Heart left ventricle (tissue), 16 donors: ENCODE measurements around the gene PPP2R2D. TPM values are rescaled to one million over a fixed set of nuclear protein-coding genes. Genes with fewer than 3 reads are reported as not detected.

ENCODE experiments used
- ATAC-seq, 4 donors: fragments of 200-7000 bp; cut with Tn5 transposase; one replicate each; pipeline ENCODE4 v1.9.1; 2020 to 2022; ENCODE audit warnings: moderate library complexity in 4 of 4, mild to moderate bottlenecking in 3 of 4, moderate number of reproducible peaks in 1 of 4
- DNase-seq, 5 donors: peaks; one replicate each; pipeline ENCODE4 v3.0.0-alpha.2; 2020
- H3K27ac ChIP-seq, 12 donors: fragments of 200-600 bp; sonication (generic) in 4 of 12; one replicate each; pipeline versions ENCODE4 v1.5.0 to v1.8.0; 2016 to 2022; ENCODE audit warnings: mild to moderate bottlenecking in 2 of 12
- H3K27me3 ChIP-seq, 9 donors: fragments of 200-600 bp; sonication (generic) in 2 of 9; one replicate each; pipeline versions ENCODE4 v1.5.1 to v1.8.0; 2016 to 2022; ENCODE audit warnings: mild to moderate bottlenecking in 3 of 9
- H3K36me3 ChIP-seq, 9 donors: fragments of 200-600 bp; sonication (generic) in 2 of 9; one replicate each; pipeline versions ENCODE4 v1.5.0 to v1.8.0; 2018 to 2022; ENCODE audit warnings: mild to moderate bottlenecking in 2 of 9
- H3K4me1 ChIP-seq, 12 donors: fragments of 200-600 bp; sonication (generic) in 4 of 12; one replicate each; pipeline versions ENCODE4 v1.5.0 to v1.8.0; 2016 to 2022; ENCODE audit warnings: mild to moderate bottlenecking in 3 of 12
- H3K4me3 ChIP-seq, 12 donors: fragments of 200-600 bp; sonication (generic) in 4 of 12; one replicate each; pipeline versions ENCODE4 v1.5.0 to v1.8.0; 2017 to 2022; ENCODE audit warnings: mild to moderate bottlenecking in 9 of 12, moderate library complexity in 4 of 12
- H3K9me3 ChIP-seq, 12 donors: fragments of 200-600 bp; sonication (generic) in 4 of 12; one replicate each; pipeline versions ENCODE4 v1.5.0 to v1.8.0; 2016 to 2022; ENCODE audit warnings: mild to moderate bottlenecking in 1 of 12
- POLR2A ChIP-seq, 2 donors: fragments of 450-650 bp; IDR thresholded peaks; one replicate each; pipeline ENCODE4 v1.6.1; 2017; ENCODE audit warnings: antibody characterized with exemption in 2 of 2, mild to moderate bottlenecking in 2 of 2, moderate library complexity in 2 of 2
- WGBS, 4 donors: extraction: QIAGEN DNeasy Blood & Tissue Kit in 2 of 4; methylation state at CpG; one replicate each; pipeline versions ENCODE4 v1.1.5 to v1.1.7; 2013 to 2018; 5-methylcytosine and 5-hydroxymethylcytosine counted together
- intact Hi-C, 10 donors: fragments of 100-400 bp; cut with DNase I; formaldehyde crosslinking; loops; one replicate each; pipeline versions ENCODE4 v1.11.1 to v1.14.2; 2022
- polyA plus RNA-seq, 2 donors: library from polyadenylated mRNA; stranded (reverse); fragments of 200-250 nt; gene quantifications; one replicate each; pipeline ENCODE4 v1.2.3, GENCODE V29; 2013
- total RNA-seq, 9 donors: library from RNA; depleted of rRNA in 2 of 9; stranded (reverse); fragments of >200 nt in 2 of 9; fragmentation: NEBNext Ultra II Directional in 3 of 9; extraction: Animal tissue kit (Norgen Biotek cat#: 25700) in 3 of 9; gene quantifications; one replicate each; pipeline versions ENCODE4 v1.1.0 to v1.2.4, GENCODE V29; 2016 to 2023
- TF ChIP-seq, protein P1 (sequence below), 12 donors: fragments of 200-600 bp; sonication (generic) in 4 of 12; IDR thresholded peaks; one replicate each; pipeline versions ENCODE4 v1.5.0 to v1.8.0; 2018 to 2022; ENCODE audit warnings: antibody characterized with exemption in 12 of 12, mild to moderate bottlenecking in 5 of 12
- donor health status: ischemic (EF 13 %, LVEDD 7.1; RV severe dilation, severe dysfunction).
- donor health status: healthy with polysubstance abuse.
- donor health status: DM: no; HTN: yes; CAD: no.
- donor health status: DM: no; HTN: no; CAD: no.
- donor health status: ischemic (EF 25% LVEDD 6.9; RV normal size, moderate dysfunction).
- donor health status: ischemic (EF 25% LVEDD 5.7; RV mildly dilated, moderate dysfunction).
- donor health status: healthy.
- donor health status: DM: yes; HTN: yes; CAD: no.
- donor health status: ischemic (EF 35%, LVEDD 5.7; RV mildly dilated, moderate dysfunction).
- donor health status: nonischemic (EF 11% LVEDD 7.7; RV severe dilation, severe dysfunction).
- donor health status: DM: yes; HTN: yes; CAD: no.
- donor health status: PGD.
- donor health status: ischemic (EF 29% LVEDD 5.4; RV normal size, mild dysfunction).
- donor health status: nonischemic (EF 23%, LVEDD 6.1; RV moderate dilation, normal function).

Gene PPP2R2D
- total and polyA plus RNA-seq, 11 donors: 29.4 to 43.4 (median 36.4) TPM

- Histone ChIP-seq H3K36me3 (no peaks in the 10 kb centered on the region), H3K9me3 (no peaks in the 10 kb centered on the region), H3K4me1 (no peaks in the 10 kb centered on the region), H3K27me3 (peaks cover 0 to 32% (median 5%) of the 10 kb centered on the region in 9 donors), H3K27ac (no peak overlapping the region), H3K4me3 (no peak overlapping the region)
- intact Hi-C loops: no loop called here
- 79 to 90% (median 82%) methylated on average over 17 to 25 of the region's 25 CpGs for WGBS, 4 donors
- TF ChIP-seq, protein P1, sequence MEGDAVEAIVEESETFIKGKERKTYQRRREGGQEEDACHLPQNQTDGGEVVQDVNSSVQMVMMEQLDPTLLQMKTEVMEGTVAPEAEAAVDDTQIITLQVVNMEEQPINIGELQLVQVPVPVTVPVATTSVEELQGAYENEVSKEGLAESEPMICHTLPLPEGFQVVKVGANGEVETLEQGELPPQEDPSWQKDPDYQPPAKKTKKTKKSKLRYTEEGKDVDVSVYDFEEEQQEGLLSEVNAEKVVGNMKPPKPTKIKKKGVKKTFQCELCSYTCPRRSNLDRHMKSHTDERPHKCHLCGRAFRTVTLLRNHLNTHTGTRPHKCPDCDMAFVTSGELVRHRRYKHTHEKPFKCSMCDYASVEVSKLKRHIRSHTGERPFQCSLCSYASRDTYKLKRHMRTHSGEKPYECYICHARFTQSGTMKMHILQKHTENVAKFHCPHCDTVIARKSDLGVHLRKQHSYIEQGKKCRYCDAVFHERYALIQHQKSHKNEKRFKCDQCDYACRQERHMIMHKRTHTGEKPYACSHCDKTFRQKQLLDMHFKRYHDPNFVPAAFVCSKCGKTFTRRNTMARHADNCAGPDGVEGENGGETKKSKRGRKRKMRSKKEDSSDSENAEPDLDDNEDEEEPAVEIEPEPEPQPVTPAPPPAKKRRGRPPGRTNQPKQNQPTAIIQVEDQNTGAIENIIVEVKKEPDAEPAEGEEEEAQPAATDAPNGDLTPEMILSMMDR (IDR thresholded peaks at IDR 0.05): no peak
- no peak for TF ChIP-seq POLR2A (IDR thresholded peaks at IDR 0.05)
- ATAC-seq: no peak
- peak in 2 of 5 donors; percentile 1 to 11 for DNase-seq
These were observed 47.8 kb upstream of the PPP2R2D start for GRCh38 chr10:131852823-131853609.

DNA sequence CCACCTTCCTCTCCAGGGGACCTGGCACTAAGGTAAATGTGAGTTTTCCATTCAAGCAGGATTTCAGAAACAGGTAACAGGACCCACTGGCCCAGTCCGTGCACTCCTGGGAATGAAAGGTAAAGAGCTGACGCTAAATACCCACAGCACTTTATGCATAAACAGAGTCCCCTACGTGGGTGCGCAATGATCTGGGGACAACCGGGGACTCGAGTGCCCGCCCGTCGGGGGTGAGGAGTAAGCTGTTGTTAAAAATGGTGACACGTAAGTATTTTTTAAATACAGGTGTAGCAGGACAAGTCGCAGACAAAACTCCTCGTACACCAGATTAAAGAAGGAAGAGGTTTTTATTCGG, 47.2 kb upstream of the PPP2R2D start:
- H3K27me3 ChIP-seq: peaks cover 0 to 32% (median 5%) of the 10 kb centered on the region in 9 donors
- no peaks in the 10 kb centered on the region for H3K36me3 ChIP-seq

DNA sequence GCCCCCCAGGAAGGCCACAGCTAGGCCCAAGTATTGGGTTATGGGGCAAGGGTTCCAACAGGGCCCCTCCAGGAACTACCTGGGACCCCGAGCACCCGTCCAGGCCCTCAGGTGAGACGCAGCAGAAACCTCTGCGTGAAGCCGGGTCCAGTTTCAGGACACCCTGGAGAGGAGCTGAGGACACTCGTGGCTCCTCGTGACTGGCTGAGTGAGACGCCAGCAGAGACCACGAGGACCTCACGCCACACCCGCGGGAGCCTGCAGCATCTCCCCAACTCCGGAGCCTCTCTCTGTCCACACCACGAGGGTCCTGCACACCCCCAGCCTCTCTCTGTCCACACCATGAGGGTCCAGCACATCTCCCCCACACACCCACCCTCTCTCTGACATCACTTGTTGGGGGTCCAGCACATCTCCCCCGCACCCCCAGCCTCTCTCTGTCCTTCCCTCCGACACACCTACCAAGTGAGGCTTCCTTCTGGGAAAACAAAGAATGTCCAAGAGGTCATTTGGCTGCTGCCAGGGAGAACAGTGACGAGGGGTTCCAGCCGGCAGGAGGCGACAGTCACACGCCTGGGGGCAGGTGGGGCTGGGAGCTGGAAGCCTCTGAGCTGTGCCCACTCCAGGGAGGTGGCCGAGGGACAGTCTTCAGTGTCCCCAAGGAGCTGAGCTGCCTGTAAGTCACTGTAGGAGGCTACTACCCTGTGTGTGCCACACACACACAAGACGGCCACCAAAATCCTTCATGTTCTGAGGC, 46.1 kb upstream of the PPP2R2D start:
- Histone ChIP-seq H3K4me1 (no peaks in the 10 kb centered on the region), H3K9me3 (no peaks in the 10 kb centered on the region), H3K27ac (no peak overlapping the region), H3K4me3 (no peak overlapping the region), H3K27me3 (peaks cover 0 to 41% (median 7%) of the 10 kb centered on the region in 9 donors), H3K36me3 (no peaks in the 10 kb centered on the region)
- intact Hi-C loops: no loop called here
- no peak for ATAC-seq
- WGBS, 4 donors: 77 to 84% (median 82%) methylated on average over 21 to 22 of the region's 22 CpGs
- TF ChIP-seq, protein P1 (IDR thresholded peaks at IDR 0.05): no peak
- no peak for TF ChIP-seq POLR2A (IDR thresholded peaks at IDR 0.05)
- peak in 3 of 5 donors; percentile 5 to 41 (median 8) for DNase-seq

More for the DNA sequence above, 47.2 kb upstream of the PPP2R2D start:
- 83 to 93% (median 86%) methylated on average over 13 of the region's 13 CpGs for WGBS, 4 donors
- Histone ChIP-seq H3K9me3 (no peaks in the 10 kb centered on the region), H3K4me3 (no peak overlapping the region), H3K27ac (no peak overlapping the region), H3K4me1 (no peaks in the 10 kb centered on the region)
- TF ChIP-seq, protein P1 (IDR thresholded peaks at IDR 0.05): no peak
- no peak for TF ChIP-seq POLR2A (IDR thresholded peaks at IDR 0.05)
- ATAC-seq: no peak
- intact Hi-C loops: no loop called here
- peak in 1 of 5 donors; percentile 1 for DNase-seq
